Stimulated activated memory B cell treated with anti-CD40 and anti-IgM and Interleukin-4, amounts not matched to agents 10 μg/mL and 1 μg/mL and 100 μg/mL, for 72 hours (primary cell): ENCODE data around the gene ZFTA.
"Not testable (repeated sequence)": the region's sequence is repeated elsewhere in the genome, so short reads cannot be mapped to it uniquely, and the experiment has no call there.

ENCODE experiments used
- ATAC-seq: fragments of 150-1000 bp; cut with Tn5 transposase; 2 replicates; pipeline ENCODE4 v1.10.0; 2021
- H3K27ac Mint-ChIP-seq: one replicate; pipeline ENCODE4 v1.8.0; 2022; ENCODE audit warnings: mild to moderate bottlenecking, mixed read lengths
- H3K27me3 Mint-ChIP-seq: one replicate; pipeline ENCODE4 v1.8.0; 2022; ENCODE audit warnings: mixed read lengths
- H3K36me3 Mint-ChIP-seq: one replicate; pipeline ENCODE4 v1.8.0; 2022; ENCODE audit warnings: mixed read lengths
- H3K4me1 Mint-ChIP-seq: one replicate; pipeline ENCODE4 v1.8.0; 2022; ENCODE audit warnings: mixed read lengths
- H3K4me3 Mint-ChIP-seq: one replicate; pipeline ENCODE4 v1.8.0; 2022; ENCODE audit warnings: mild to moderate bottlenecking, moderate library complexity, mixed read lengths
- H3K9me3 Mint-ChIP-seq: one replicate; pipeline ENCODE4 v1.8.0; 2022; ENCODE audit warnings: mixed read lengths

ZFTA gene

DNA sequence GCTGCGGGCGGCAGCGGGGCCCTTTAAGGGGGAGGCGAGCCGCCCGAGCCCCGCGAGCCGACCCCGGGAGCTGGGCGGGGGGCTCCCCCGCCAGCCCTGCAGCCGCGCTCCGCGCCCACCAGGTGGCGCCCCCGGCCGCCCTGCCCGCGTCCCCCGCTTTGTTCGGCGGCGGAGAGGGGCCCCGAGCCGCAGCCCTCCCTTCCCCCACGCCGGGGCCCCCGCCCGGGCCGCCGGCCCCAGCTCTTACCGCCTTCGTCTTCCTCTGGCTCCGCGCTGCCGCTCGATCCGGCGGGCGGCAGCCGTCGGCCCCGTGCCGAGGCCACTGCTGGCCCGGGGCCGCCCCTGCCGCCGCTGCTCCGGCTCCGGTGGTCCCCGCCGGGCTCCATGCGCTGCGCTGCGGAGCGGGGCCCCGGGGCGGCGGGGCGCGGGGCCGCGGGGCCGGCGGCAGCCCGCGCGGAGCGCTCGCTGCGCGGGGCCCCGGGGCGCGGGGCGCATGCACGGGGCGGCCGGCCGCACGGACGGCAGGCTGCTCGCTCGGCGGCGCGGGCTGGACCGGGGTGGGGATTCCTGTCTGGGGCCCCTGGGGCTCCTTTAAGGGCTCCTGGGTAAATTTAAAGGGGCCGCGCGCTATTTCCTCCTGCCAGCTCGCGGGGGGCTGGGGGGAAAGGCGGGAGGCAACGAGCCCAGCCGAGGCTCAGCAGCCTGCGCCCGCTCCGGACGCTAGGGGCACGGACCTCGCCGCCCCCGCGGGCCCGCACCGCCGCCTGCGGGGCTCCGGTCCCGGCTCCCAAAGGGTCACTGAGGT, at the start of gene ZFTA:
TSS of gene ZFTA (minus strand) at position 539 of the 805 bp plus-strand sequence. CDS start at position 386, 153 bp downstream.
- no peaks in the 10 kb centered on the region for H3K9me3 Mint-ChIP-seq

DNA sequence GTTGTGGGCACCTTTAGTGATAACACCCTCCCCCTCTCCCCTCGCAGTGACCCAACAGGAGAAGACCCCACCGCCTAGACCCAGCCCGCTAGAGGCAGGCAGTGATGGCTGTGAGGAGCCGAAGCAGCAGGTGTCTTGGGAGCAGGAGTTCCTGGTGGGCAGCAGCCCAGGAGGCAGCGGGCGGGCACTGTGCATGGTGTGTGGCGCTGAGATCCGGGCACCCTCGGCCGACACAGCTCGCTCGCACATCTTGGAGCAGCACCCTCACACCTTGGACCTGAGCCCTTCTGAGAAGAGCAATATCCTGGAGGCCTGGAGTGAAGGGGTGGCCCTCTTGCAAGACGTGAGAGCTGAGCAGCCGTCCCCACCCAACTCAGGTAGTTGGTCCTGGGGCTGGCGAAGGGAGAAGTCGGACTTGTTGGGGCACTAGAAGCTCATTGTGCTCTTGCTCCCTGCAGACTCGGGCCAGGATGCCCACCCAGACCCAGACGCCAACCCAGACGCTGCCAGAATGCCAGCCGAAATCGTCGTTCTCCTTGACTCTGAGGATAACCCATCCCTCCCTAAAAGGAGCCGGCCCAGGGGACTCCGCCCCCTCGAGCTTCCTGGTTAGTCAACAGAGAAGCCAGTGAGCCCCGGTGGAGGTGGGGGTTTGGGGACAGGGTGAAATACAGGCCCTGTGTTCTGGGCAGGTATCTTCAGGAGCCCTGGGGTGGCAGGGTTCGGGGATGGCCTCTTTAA, 49.4 kb upstream of the ZFTA start:
- Mint-ChIP-seq H3K27ac (no peak overlapping the region), H3K27me3 (no peaks in the 10 kb centered on the region), H3K4me1 (peaks cover 24% of the 10 kb centered on the region), H3K36me3 (peaks cover 61% of the 10 kb centered on the region), H3K4me3 (no peak overlapping the region), H3K9me3 (no peaks in the 10 kb centered on the region)
- no peak for ATAC-seq

More for the DNA sequence above, at the start of gene ZFTA:
- H3K36me3 Mint-ChIP-seq, result no peaks in the 10 kb centered on the region
- H3K4me1 Mint-ChIP-seq, result peaks cover 25% of the 10 kb centered on the region
- peak within 1 kb of the TSS; percentile 77 for H3K27ac Mint-ChIP-seq
- peaks cover 11% of the 10 kb centered on the region for H3K27me3 Mint-ChIP-seq
- peak within 1 kb of the TSS; percentile 89 for H3K4me3 Mint-ChIP-seq
- ATAC-seq, result peak; percentile 77

GRCh38 chr11:63816732-63817131, 48.2 kb upstream of the ZFTA start:
- Mint-ChIP-seq H3K36me3 (peaks cover 54% of the 10 kb centered on the region), H3K27me3 (no peaks in the 10 kb centered on the region), H3K4me3 (no peak overlapping the region), H3K9me3 (no peaks in the 10 kb centered on the region), H3K27ac (no peak overlapping the region), H3K4me1 (peaks cover 24% of the 10 kb centered on the region)
- no peak for ATAC-seq

GRCh38 chr11:63816166-63816565, 47.6 kb upstream of the ZFTA start:
- Mint-ChIP-seq H3K4me3 (no peak overlapping the region), H3K27me3 (no peaks in the 10 kb centered on the region)
- no peak for ATAC-seq

DNA sequence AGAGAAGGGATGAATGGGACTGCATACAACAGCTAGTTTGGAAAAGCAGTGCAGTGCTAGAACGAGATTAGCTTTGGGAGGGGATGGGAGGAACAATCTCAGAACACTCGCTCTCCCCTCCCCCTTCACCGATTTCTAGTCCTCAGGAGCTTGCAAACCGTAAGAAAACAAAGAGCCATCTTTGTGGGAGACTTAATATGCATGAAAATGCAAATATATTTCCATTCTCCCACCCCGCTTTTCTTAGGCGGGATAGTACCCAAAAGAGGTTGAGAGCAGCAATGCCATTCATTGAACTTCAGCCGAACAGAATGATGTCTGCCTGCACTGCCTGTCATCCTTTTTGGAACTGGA, 45.8 kb upstream of the ZFTA start:
- Mint-ChIP-seq H3K27ac (peak overlapping the region; percentile 68), H3K27me3 (no peaks in the 10 kb centered on the region), H3K4me1 (peaks cover 24% of the 10 kb centered on the region), H3K4me3 (peak overlapping the region; percentile 85), H3K36me3 (peaks cover 32% of the 10 kb centered on the region), H3K9me3 (no peaks in the 10 kb centered on the region)
- ATAC-seq, result no peak

More at GRCh38 chr11:63816166-63816565, 47.6 kb upstream of the ZFTA start:
- Mint-ChIP-seq H3K4me1 (peaks cover 24% of the 10 kb centered on the region), H3K36me3 (peaks cover 48% of the 10 kb centered on the region), H3K9me3 (no peaks in the 10 kb centered on the region), H3K27ac (no peak overlapping the region)

- Mint-ChIP-seq H3K4me3 (peak overlapping the region; percentile 85), H3K36me3 (peaks cover 26% of the 10 kb centered on the region), H3K4me1 (peaks cover 24% of the 10 kb centered on the region), H3K27ac (peak overlapping the region; percentile 68), H3K9me3 (no peaks in the 10 kb centered on the region), H3K27me3 (no peaks in the 10 kb centered on the region)
- peak; percentile 70 for ATAC-seq
Observed at GRCh38 chr11:63813563-63814382, 45.2 kb upstream of the ZFTA start.

- Mint-ChIP-seq H3K9me3 (no peaks in the 10 kb centered on the region), H3K36me3 (peaks cover 22% of the 10 kb centered on the region), H3K27ac (peak within 1 kb of the TSS; percentile 68), H3K4me1 (peaks cover 24% of the 10 kb centered on the region), H3K4me3 (peak within 1 kb of the TSS; percentile 85), H3K27me3 (no peaks in the 10 kb centered on the region)
- ATAC-seq, result peak; percentile 96
Observed at GRCh38 chr11:63813035-63813562, 44.5 kb upstream of the ZFTA start, which contains the start of gene SPINDOC. TSS of gene SPINDOC (plus strand) at chr11:63813456. CDS start at chr11:63813687, 231 bp downstream.

- no peak overlapping the region for H3K4me3 Mint-ChIP-seq
- no peak overlapping the region for H3K27ac Mint-ChIP-seq
Observed at GRCh38 chr11:63811522-63811921, 42.9 kb upstream of the ZFTA start.

GRCh38 chr11:63810383-63810782, 41.8 kb upstream of the ZFTA start:
- H3K27ac Mint-ChIP-seq, H3K4me3 Mint-ChIP-seq, H3K36me3 Mint-ChIP-seq, ATAC-seq, H3K9me3 Mint-ChIP-seq, H3K27me3 Mint-ChIP-seq: not testable (repeated sequence)
- peaks cover 14% of the 10 kb centered on the region for H3K4me1 Mint-ChIP-seq

More at GRCh38 chr11:63811522-63811921, 42.9 kb upstream of the ZFTA start:
- peaks cover 15% of the 10 kb centered on the region for H3K36me3 Mint-ChIP-seq
- H3K9me3 Mint-ChIP-seq, result no peaks in the 10 kb centered on the region
- peaks cover 24% of the 10 kb centered on the region for H3K4me1 Mint-ChIP-seq
- ATAC-seq, result no peak
- no peaks in the 10 kb centered on the region for H3K27me3 Mint-ChIP-seq

DNA sequence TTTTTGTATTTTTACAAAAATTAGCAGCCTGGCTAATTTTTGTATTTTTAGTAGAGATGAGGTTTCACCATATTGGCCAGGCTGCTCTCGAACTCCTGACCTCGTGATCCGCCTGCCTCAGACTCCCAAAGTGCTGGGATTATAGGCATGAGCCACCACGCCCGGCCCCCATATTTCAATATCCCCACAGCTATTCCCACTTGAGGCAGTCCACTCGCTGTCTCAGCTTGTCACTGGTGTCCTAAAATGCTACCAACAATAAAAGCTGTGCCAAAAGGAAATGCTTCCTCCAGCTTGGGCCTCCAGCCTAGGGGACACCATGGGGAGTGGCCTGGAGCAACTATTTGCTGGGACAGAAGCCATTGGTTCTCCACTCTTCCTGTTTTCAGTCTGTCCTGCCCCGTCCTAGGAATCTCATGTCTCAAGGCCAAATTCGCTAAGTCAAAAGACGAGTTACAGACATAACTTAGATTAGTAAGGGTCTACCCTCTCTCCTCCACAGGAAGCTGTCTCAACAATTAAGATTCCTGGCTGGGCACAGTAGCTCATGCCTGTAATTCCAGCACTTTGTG, 37.4 kb upstream of the ZFTA start:
- Mint-ChIP-seq H3K27me3 (peaks cover 7% of the 10 kb centered on the region), H3K36me3 (no peaks in the 10 kb centered on the region), H3K4me1 (no peaks in the 10 kb centered on the region), H3K27ac (no peak overlapping the region), H3K4me3 (no peak overlapping the region), H3K9me3 (no peaks in the 10 kb centered on the region)
- no peak for ATAC-seq

DNA sequence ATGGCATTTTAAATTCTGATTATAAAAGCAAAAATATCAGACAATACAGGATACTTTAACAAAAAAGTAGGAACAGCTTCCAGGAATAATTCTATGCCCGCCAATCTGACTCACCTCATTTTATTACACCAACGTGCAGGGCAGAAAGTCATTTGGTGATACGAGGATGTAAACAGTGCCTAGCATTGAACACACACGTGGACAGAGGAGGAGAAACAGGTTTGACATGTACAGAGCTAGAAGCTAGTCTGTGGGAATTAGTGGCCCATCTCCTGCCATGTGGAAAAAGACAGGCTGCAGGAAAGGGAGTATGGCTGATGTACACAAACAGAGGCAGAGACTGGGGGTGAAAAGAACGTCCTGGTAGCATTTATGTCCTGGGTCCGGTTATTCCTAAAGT, 35.7 kb upstream of the ZFTA start:
- H3K27ac Mint-ChIP-seq, result no peak overlapping the region
- no peak overlapping the region for H3K4me3 Mint-ChIP-seq
- no peak for ATAC-seq
- no peaks in the 10 kb centered on the region for H3K36me3 Mint-ChIP-seq
- H3K27me3 Mint-ChIP-seq, result peaks cover 16% of the 10 kb centered on the region
- no peaks in the 10 kb centered on the region for H3K9me3 Mint-ChIP-seq
- no peaks in the 10 kb centered on the region for H3K4me1 Mint-ChIP-seq

DNA sequence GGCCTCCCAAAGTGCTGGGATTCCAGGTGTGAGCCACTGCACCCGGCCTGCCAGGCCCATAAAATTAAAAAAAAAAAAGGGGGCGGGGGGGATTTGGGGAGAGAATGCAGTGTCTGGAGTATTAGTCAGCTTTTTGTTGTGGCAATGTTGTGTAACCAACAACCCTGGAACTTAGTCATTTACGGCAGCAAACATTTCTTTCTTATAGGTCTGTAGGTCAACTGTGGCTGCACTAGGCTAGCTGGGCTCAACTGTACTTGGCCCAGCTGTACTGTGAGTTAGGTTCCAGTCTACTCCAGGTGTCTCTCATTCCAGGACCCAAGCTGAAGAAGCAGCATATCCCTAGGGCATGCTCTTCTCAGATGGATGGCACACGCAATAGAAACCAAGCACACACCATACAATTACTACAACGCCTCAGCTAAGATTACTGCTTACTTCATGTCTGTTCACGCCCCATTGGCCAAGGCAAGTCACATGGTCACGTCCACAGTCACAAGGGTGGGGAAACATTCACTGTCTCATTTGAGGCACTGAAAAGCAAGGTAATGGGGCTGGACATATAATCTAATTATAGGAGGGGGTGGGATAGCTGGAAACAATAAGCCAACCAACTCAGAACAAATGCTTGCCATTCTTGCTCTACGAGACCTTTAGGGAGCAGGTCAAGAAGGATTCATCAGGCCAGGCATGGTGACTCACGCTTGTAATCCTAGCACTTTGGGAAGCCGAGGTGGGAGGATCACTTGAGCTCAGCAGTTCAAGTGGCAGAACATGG, 34.3 kb upstream of the ZFTA start:
- no peak overlapping the region for H3K4me3 Mint-ChIP-seq
- no peaks in the 10 kb centered on the region for H3K9me3 Mint-ChIP-seq
- H3K36me3 Mint-ChIP-seq, result no peaks in the 10 kb centered on the region
- no peak for ATAC-seq
- H3K27me3 Mint-ChIP-seq, result peaks cover 25% of the 10 kb centered on the region
- H3K4me1 Mint-ChIP-seq, result no peaks in the 10 kb centered on the region
- H3K27ac Mint-ChIP-seq, result no peak overlapping the region

- H3K27ac Mint-ChIP-seq, result no peak overlapping the region
- H3K27me3 Mint-ChIP-seq, result peaks cover 43% of the 10 kb centered on the region
- no peaks in the 10 kb centered on the region for H3K4me1 Mint-ChIP-seq
- no peak for ATAC-seq
- no peak overlapping the region for H3K4me3 Mint-ChIP-seq
- no peaks in the 10 kb centered on the region for H3K36me3 Mint-ChIP-seq
- H3K9me3 Mint-ChIP-seq, result no peaks in the 10 kb centered on the region
Observed at GRCh38 chr11:63800921-63801320, 32.3 kb upstream of the ZFTA start.

DNA sequence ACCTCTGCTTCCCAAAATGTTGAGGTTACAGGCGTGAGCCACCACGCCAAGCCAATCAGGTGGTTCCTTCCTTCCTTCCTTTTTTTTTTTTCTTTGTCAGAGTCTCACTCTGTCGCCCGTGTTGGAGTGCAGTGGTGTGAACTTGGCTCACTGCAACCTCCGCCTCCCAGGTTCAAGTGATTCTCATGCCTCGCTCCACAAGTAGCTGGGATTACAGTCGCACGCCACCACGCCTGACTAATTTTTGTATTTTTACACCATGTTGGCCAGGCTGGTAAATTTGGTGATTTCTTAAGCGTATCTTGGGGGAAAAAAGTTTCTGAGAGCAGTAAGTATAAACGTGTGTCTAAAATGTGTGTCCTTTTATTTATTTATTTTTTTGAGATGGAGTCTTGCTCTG, 26.5 kb upstream of the ZFTA start:
- Mint-ChIP-seq H3K27ac (no peak overlapping the region), H3K27me3 (peaks cover 41% of the 10 kb centered on the region), H3K4me1 (peaks cover 10% of the 10 kb centered on the region), H3K36me3 (no peaks in the 10 kb centered on the region), H3K9me3 (peaks cover 4% of the 10 kb centered on the region), H3K4me3 (no peak overlapping the region)
- no peak for ATAC-seq
